HG02610 (cell line): ENCODE data around the gene PXDN.
"Not testable (repeated sequence)": the region's sequence is repeated elsewhere in the genome, so short reads cannot be mapped to it uniquely, and the experiment has no call there.

Experiments used
- ATAC-seq: cut with Tn5 transposase; IDR thresholded peaks from one replicate; pipeline ENCODE4 v1.9.1; 2021; ENCODE audit warnings: mild to moderate bottlenecking, moderate library complexity; ENCODE audit not compliant: unreplicated experiment

Gene PXDN

GRCh38 chr2:1742681-1743395 is 1.5 kb downstream of the PXDN start:
- ATAC-seq = no peak

GRCh38 chr2:1742301-1742680 is 2.0 kb downstream of the PXDN start:
- ATAC-seq = no peak

GRCh38 chr2:1741851-1742250 is 2.5 kb downstream of the PXDN start:
- ATAC-seq = no peak

GRCh38 chr2:1740716-1741589 is 3.4 kb downstream of the PXDN start:
- ATAC-seq = no peak

- no peak for ATAC-seq
Observed at GRCh38 chr2:1739961-1740715, 4.2 kb downstream of the PXDN start.

GRCh38 chr2:1739322-1739957 is 4.9 kb downstream of the PXDN start:
- ATAC-seq = no peak

- no peak for ATAC-seq
Observed at GRCh38 chr2:1738646-1739302, 5.5 kb downstream of the PXDN start.

- ATAC-seq = no peak
Observed at GRCh38 chr2:1738163-1738562, 6.2 kb downstream of the PXDN start.

GRCh38 chr2:1736997-1737480 is 7.3 kb downstream of the PXDN start:
- ATAC-seq = no peak

GRCh38 chr2:1736045-1736444 is 8.3 kb downstream of the PXDN start:
- ATAC-seq = no peak

- ATAC-seq = not testable (repeated sequence)
Observed at GRCh38 chr2:1733298-1733697, 11.0 kb downstream of the PXDN start.

GRCh38 chr2:1731963-1732768 is 12.1 kb downstream of the PXDN start:
- ATAC-seq = no peak

- no peak for ATAC-seq
Observed at GRCh38 chr2:1731447-1731962, 12.8 kb downstream of the PXDN start.

GRCh38 chr2:1730015-1730927 is 14.0 kb downstream of the PXDN start:
- ATAC-seq = no peak

GRCh38 chr2:1729242-1729641 is 15.1 kb downstream of the PXDN start:
- ATAC-seq = no peak

GRCh38 chr2:1728821-1729220 is 15.5 kb downstream of the PXDN start:
- ATAC-seq = no peak

- no peak for ATAC-seq
Observed at GRCh38 chr2:1727796-1728474, 16.4 kb downstream of the PXDN start.
